Measurements from ENCODE around the gene ZNF827. TPM values are rescaled to one million over a fixed set of nuclear protein-coding genes. Genes with fewer than 3 reads are reported as not detected.

The ZNF827 gene
- total and polyA plus RNA-seq, 4 donors: 2.6 to 29.2 (median 12.3) TPM

DNA sequence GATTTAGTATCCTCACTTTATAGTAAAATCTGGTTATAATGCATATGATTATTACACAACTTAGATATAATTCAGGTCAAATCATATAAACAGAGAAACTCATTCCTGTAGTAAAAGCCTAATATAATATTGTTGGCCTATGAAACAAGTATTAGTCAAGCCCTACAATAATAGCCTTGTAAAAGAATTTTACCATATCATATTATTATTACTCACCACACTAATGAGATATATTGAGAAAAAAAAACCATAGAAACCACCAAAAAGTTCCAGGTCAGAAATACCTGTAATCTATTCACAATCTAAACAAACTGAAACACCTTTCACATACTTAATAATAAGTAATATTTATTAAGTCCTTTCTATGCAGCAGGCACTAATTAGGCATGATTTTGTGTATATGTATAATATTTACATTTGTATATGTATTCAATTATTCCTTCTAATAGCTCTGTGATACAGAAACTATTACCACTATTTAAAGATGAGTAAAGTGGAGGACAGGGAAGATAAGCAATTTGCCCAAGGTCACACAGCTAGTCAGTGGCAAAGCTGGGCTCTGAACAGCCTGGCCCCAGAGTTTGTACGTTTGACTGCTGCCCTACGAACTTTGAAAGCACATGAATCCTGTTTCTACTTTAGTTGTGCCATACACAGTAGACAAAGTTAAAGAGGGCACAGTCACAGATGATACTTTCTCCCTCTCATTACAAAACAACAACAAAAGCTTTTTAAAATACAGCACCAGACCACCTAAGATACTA is 9.0 kb downstream of the ZNF827 start:
- intact Hi-C loops (cut with DNase I): loop anchor here in 1 of 2 donors (5.0 to 10.0 kb wide), 2 partner anchors 37 to 85 kb away; no protein-coding TSS in a partner anchor
- Histone ChIP-seq H3K9me3 (ENCODE audit: control insufficient read depth, low read length) (no peaks in the 10 kb centered on the region), H3K4me1 (ENCODE audit: control insufficient read depth in 1 of 2, insufficient read depth in 2 of 2, low read length in 2 of 2) (peaks cover 4 to 8% of the 10 kb centered on the region in 2 donors), H3K4me3 (ENCODE audit: low read length in 2 of 2) (no peak overlapping the region), H3K27ac (ENCODE audit: low read depth in 1 of 2, low read length in 2 of 2) (no peak overlapping the region), H3K36me3 (ENCODE audit: control insufficient read depth in 1 of 2, insufficient read depth in 2 of 2, low read length in 1 of 2) (no peaks in the 10 kb centered on the region), H3K27me3 (ENCODE audit: control insufficient read depth in 1 of 2, insufficient read depth in 2 of 2, low read length in 1 of 2) (no peaks in the 10 kb centered on the region)
- no peak for ATAC-seq (ENCODE audit: low FRiP score)
- DNase-seq: no peak
- 41 to 50% methylated on average over 2 of the region's 2 CpGs for WGBS, 2 donors

DNA sequence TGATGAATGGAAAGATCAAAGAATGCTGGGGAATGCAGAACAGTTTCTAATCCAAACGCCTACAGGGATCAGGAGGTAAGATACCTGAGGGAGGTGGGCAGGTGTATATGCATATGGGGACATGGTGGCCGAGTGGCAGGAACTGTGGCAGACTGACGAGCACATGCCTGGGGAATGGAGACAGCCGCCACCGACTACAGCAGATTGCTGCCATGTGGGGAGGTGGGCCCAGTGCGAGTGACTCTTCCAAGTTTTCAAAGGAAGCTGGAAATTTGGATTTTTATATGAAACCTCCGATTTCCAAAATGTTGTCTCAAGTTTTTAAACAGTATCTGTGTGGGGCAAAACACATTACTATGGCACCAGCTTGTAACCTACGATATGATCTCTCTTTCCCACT is 9.9 kb downstream of the ZNF827 start:
- DNase-seq: no peak
- Histone ChIP-seq H3K36me3 (ENCODE audit: control insufficient read depth in 1 of 2, insufficient read depth in 2 of 2, low read length in 1 of 2) (no peaks in the 10 kb centered on the region), H3K4me3 (ENCODE audit: low read length in 2 of 2) (no peak overlapping the region), H3K27me3 (ENCODE audit: control insufficient read depth in 1 of 2, insufficient read depth in 2 of 2, low read length in 1 of 2) (no peaks in the 10 kb centered on the region), H3K27ac (ENCODE audit: low read depth in 1 of 2, low read length in 2 of 2) (no peak overlapping the region), H3K9me3 (ENCODE audit: control insufficient read depth, low read length) (no peaks in the 10 kb centered on the region), H3K4me1 (ENCODE audit: control insufficient read depth in 1 of 2, insufficient read depth in 2 of 2, low read length in 2 of 2) (peaks cover 2 to 8% of the 10 kb centered on the region in 2 donors)
- intact Hi-C loops (cut with DNase I): no loop called here
- ATAC-seq (ENCODE audit: low FRiP score): no peak
- WGBS, 2 donors: 86 to 88% methylated on average over 8 of the region's 8 CpGs

DNA sequence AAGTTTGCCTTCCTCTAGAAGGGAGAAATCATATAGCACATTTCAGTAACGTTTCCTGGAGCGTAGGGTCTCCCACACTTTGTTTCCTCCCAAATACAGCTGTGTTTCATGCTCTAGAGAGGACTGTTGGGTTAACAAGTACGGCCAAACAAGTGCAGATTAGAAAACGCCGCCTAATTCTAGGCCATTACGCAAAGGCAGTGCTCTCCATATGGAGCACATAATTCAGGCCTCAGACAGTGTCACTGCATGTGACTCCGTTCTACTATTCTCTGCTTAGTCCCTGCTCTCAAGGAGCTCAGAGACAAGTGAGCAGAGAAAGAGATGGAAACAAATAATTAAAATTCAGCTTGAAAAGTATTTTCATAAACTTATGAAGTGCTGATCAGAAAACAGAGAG is 11.6 kb downstream of the ZNF827 start:
- Histone ChIP-seq H3K9me3 (ENCODE audit: control insufficient read depth, low read length) (no peaks in the 10 kb centered on the region), H3K4me1 (ENCODE audit: control insufficient read depth in 1 of 2, insufficient read depth in 2 of 2, low read length in 2 of 2) (peaks cover 0 to 8% of the 10 kb centered on the region in 2 donors), H3K4me3 (ENCODE audit: low read length in 2 of 2) (no peak overlapping the region), H3K36me3 (ENCODE audit: control insufficient read depth in 1 of 2, insufficient read depth in 2 of 2, low read length in 1 of 2) (no peaks in the 10 kb centered on the region), H3K27me3 (ENCODE audit: control insufficient read depth in 1 of 2, insufficient read depth in 2 of 2, low read length in 1 of 2) (no peaks in the 10 kb centered on the region), H3K27ac (ENCODE audit: low read depth in 1 of 2, low read length in 2 of 2) (no peak overlapping the region)
- DNase-seq (no peak), ATAC-seq (ENCODE audit: low FRiP score) (no peak)
- intact Hi-C loops (cut with DNase I): no loop called here
- WGBS, 2 donors: 88 to 89% methylated on average over 7 of the region's 7 CpGs

DNA sequence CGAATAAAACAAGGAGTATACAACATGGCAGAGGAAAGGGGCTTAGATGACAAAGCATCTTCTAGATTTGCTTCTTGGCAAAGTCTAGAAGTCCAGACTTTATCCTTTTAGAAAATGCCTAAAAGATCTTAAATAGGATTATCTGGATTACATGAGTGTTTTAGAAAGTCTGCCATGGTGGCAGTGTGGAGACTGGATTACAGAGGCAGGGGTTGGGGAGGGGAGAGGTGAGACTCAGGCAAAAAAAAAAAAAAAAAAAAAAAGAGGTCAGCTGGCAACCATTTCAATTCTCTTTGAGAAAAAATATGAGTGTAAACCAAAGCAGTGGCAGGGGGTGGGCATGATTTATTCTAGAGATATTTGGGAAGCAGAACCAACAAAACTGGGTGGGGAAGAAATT is 17.4 kb downstream of the ZNF827 start:
- Histone ChIP-seq H3K4me3 (ENCODE audit: low read length in 2 of 2) (no peak overlapping the region), H3K9me3 (ENCODE audit: control insufficient read depth, low read length) (no peaks in the 10 kb centered on the region), H3K27ac (ENCODE audit: low read depth in 1 of 2, low read length in 2 of 2) (no peak overlapping the region), H3K27me3 (ENCODE audit: control insufficient read depth in 1 of 2, insufficient read depth in 2 of 2, low read length in 1 of 2) (no peaks in the 10 kb centered on the region), H3K4me1 (ENCODE audit: control insufficient read depth in 1 of 2, insufficient read depth in 2 of 2, low read length in 2 of 2) (no peaks in the 10 kb centered on the region), H3K36me3 (ENCODE audit: control insufficient read depth in 1 of 2, insufficient read depth in 2 of 2, low read length in 1 of 2) (no peaks in the 10 kb centered on the region)
- intact Hi-C loops (cut with DNase I): no loop called here
- DNase-seq (no peak), ATAC-seq (ENCODE audit: low FRiP score) (no peak)
- 86 to 87% methylated on average over 1 of the region's 1 CpG for WGBS, 2 donors

DNA sequence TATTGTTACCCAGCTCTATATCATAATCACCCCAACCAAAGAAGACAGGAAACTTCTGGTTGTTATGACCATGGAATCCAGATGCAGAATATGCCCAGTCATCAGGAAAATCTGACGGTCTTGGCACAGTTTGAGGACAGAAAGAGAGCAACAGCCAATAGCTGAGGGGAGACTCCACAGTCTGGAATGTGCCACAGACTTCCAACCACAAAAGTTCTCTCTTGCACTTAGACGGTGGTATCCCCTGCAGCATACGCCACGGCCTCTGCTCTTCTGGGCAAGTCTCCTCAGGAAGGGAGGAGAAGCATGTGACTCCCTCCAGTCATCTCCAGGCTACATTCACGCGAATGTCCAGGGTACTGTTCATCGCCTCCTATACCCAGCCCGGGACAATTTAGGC is 18.4 kb downstream of the ZNF827 start:
- Histone ChIP-seq H3K4me1 (ENCODE audit: control insufficient read depth in 1 of 2, insufficient read depth in 2 of 2, low read length in 2 of 2) (no peaks in the 10 kb centered on the region), H3K36me3 (ENCODE audit: control insufficient read depth in 1 of 2, insufficient read depth in 2 of 2, low read length in 1 of 2) (no peaks in the 10 kb centered on the region), H3K27ac (ENCODE audit: low read depth in 1 of 2, low read length in 2 of 2) (peak overlapping the region in 1 of 2 donors; percentile 28), H3K27me3 (ENCODE audit: control insufficient read depth in 1 of 2, insufficient read depth in 2 of 2, low read length in 1 of 2) (no peaks in the 10 kb centered on the region), H3K4me3 (ENCODE audit: low read length in 2 of 2) (no peak overlapping the region), H3K9me3 (ENCODE audit: control insufficient read depth, low read length) (no peaks in the 10 kb centered on the region)
- intact Hi-C loops (cut with DNase I): no loop called here
- DNase-seq (peak in 1 of 2 donors; percentile 57), ATAC-seq (ENCODE audit: low FRiP score) (peak; percentile 54)
- 33 to 37% methylated on average over 8 of the region's 8 CpGs for WGBS, 2 donors

DNA sequence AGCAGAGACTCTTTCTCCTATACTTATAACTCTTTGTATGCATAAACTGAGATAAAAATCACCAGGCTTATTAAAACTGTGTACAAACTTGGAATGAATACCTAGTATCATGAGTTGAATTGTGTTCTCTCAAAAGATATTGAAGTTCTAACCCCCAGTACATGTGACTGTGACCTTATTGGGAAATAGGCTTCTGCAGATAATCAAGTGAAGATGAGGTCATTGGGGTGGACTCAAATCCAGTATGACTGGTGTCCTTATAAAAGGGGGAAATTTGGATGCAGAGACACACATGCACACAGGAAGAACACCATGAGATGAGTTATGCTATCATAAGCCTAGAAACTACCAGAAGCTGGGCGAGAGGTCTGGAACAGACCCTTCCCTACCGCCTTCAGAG is 26.2 kb downstream of the ZNF827 start:
- no peaks in the 10 kb centered on the region for H3K27me3 ChIP-seq (ENCODE audit: control insufficient read depth in 1 of 2, insufficient read depth in 2 of 2, low read length in 1 of 2)
- H3K9me3 ChIP-seq (ENCODE audit: control insufficient read depth, low read length): no peaks in the 10 kb centered on the region
- H3K4me1 ChIP-seq (ENCODE audit: control insufficient read depth in 1 of 2, insufficient read depth in 2 of 2, low read length in 2 of 2): peaks cover 2 to 9% of the 10 kb centered on the region in 2 donors
- ATAC-seq (ENCODE audit: low FRiP score) (no peak), DNase-seq (no peak)
- no peaks in the 10 kb centered on the region for H3K36me3 ChIP-seq (ENCODE audit: control insufficient read depth in 1 of 2, insufficient read depth in 2 of 2, low read length in 1 of 2)
- 95 to 99% methylated on average over 2 of the region's 2 CpGs for WGBS, 2 donors
- no peak overlapping the region for H3K27ac ChIP-seq (ENCODE audit: low read depth in 1 of 2, low read length in 2 of 2)
- H3K4me3 ChIP-seq (ENCODE audit: low read length in 2 of 2): no peak overlapping the region
- intact Hi-C loops (cut with DNase I): no loop called here

DNA sequence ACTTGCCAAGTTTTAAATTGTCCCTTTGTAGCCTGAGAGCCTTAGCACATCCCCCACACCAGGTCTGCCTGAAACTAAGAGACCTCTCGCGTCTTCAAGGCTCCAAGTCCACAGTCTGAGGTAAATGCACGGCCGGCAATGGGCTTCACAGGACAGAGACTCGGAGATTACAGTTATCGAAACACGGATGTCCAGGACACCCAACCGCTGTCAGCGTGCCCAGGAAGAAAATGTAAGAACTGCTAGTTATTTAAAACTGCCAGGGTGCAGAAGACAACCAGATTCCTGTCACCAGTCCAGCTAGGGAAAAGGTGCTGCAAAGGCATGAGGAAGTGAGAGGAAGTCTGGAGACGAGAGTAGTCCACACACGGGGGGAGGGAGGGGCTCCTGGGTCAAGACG is 28.9 kb downstream of the ZNF827 start:
- DNase-seq (no peak), ATAC-seq (ENCODE audit: low FRiP score) (no peak)
- H3K9me3 ChIP-seq (ENCODE audit: control insufficient read depth, low read length): no peaks in the 10 kb centered on the region
- 70 to 72% methylated on average over 12 of the region's 12 CpGs for WGBS, 2 donors
- intact Hi-C loops (cut with DNase I): no loop called here
- H3K27ac ChIP-seq (ENCODE audit: low read depth in 1 of 2, low read length in 2 of 2): no peak overlapping the region
- H3K4me1 ChIP-seq (ENCODE audit: control insufficient read depth in 1 of 2, insufficient read depth in 2 of 2, low read length in 2 of 2): peaks cover 2 to 9% of the 10 kb centered on the region in 2 donors
- H3K4me3 ChIP-seq (ENCODE audit: low read length in 2 of 2): no peak overlapping the region
- H3K36me3 ChIP-seq (ENCODE audit: control insufficient read depth in 1 of 2, insufficient read depth in 2 of 2, low read length in 1 of 2): no peaks in the 10 kb centered on the region
- H3K27me3 ChIP-seq (ENCODE audit: control insufficient read depth in 1 of 2, insufficient read depth in 2 of 2, low read length in 1 of 2): no peaks in the 10 kb centered on the region

DNA sequence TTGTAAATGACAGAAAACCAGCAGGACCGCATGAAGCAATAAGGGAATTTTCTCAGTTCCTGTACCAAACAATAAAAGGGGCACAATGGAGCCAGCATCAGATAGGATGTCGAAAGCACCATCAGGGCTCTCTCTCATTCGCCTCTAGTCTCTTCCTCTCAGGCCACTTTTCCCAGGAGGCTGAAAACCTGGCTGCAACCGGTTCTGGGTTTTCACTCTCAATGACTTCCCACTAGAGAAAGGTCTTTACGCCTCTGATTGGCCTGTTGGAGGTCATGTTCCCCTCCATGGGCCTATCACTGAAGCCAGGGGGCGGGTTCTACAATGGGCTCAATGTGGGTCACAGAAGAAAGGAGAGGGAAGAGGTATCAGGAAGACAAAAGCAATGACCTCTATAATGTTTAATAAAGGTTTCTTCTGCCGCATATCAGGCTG is 29.3 kb downstream of the ZNF827 start:
- intact Hi-C loops (cut with DNase I): no loop called here
- Histone ChIP-seq H3K4me1 (ENCODE audit: control insufficient read depth in 1 of 2, insufficient read depth in 2 of 2, low read length in 2 of 2) (peaks cover 2 to 7% of the 10 kb centered on the region in 2 donors), H3K27me3 (ENCODE audit: control insufficient read depth in 1 of 2, insufficient read depth in 2 of 2, low read length in 1 of 2) (no peaks in the 10 kb centered on the region), H3K27ac (ENCODE audit: low read depth in 1 of 2, low read length in 2 of 2) (no peak overlapping the region), H3K4me3 (ENCODE audit: low read length in 2 of 2) (no peak overlapping the region), H3K9me3 (ENCODE audit: control insufficient read depth, low read length) (no peaks in the 10 kb centered on the region), H3K36me3 (ENCODE audit: control insufficient read depth in 1 of 2, insufficient read depth in 2 of 2, low read length in 1 of 2) (no peaks in the 10 kb centered on the region)
- DNase-seq (no peak), ATAC-seq (ENCODE audit: low FRiP score) (peak; percentile 67)
- 87 to 90% methylated on average over 7 of the region's 7 CpGs for WGBS, 2 donors

DNA sequence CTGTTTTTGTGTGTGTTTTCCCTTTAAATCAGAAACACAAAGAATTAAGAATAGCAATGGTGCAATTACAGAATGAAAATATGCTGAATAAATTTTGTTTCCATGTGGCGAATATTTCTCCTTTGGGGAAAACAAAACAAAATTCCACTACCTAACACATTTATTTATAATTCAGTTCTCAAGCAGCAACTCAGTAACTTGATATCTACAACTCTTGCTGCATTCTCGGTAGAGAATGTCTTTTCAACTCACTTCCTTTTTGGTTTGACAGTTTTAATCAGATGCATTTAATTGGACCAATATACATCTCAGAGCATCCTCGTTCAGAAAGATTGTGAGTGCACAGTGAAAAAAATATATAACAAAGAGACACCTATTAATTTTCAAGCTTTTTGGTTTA is 30.8 kb downstream of the ZNF827 start:
- no peaks in the 10 kb centered on the region for H3K27me3 ChIP-seq (ENCODE audit: control insufficient read depth in 1 of 2, insufficient read depth in 2 of 2, low read length in 1 of 2)
- 12 to 14% methylated on average over 3 of the region's 3 CpGs for WGBS, 2 donors
- H3K4me3 ChIP-seq (ENCODE audit: low read length in 2 of 2): no peak overlapping the region
- intact Hi-C loops (cut with DNase I): no loop called here
- H3K9me3 ChIP-seq (ENCODE audit: control insufficient read depth, low read length): no peaks in the 10 kb centered on the region
- peaks cover 2 to 7% of the 10 kb centered on the region in 2 donors for H3K4me1 ChIP-seq (ENCODE audit: control insufficient read depth in 1 of 2, insufficient read depth in 2 of 2, low read length in 2 of 2)
- no peak for DNase-seq
- no peak for ATAC-seq (ENCODE audit: low FRiP score)
- no peaks in the 10 kb centered on the region for H3K36me3 ChIP-seq (ENCODE audit: control insufficient read depth in 1 of 2, insufficient read depth in 2 of 2, low read length in 1 of 2)
- H3K27ac ChIP-seq (ENCODE audit: low read depth in 1 of 2, low read length in 2 of 2): no peak overlapping the region

Data from aorta (tissue), 5 donors.